Measurements from ENCODE around the gene GPR157. TPM values are rescaled to one million over a fixed set of nuclear protein-coding genes. Genes with fewer than 3 reads are reported as not detected.

The GPR157 gene
- total and polyA plus RNA-seq, 10 of the 15 experiments (the other 5 are each of a cell fraction or from before 2014, with no cell fraction given): 0.66 to 15.9 (median 3.1) TPM

- TF ChIP-seq CTCF (IDR thresholded peaks at IDR 0.05 in 2 of 3, conservative IDR thresholded peaks at IDR 0.05 in 1 of 3; ENCODE audit: control insufficient read depth in 2 of 3, extremely low read depth in 1 of 3, insufficient read depth in 1 of 3, low read depth in 3 of 3, low read length in 3 of 3) (peak in 1 of 3 experiments; percentile 7; a peak in 2 of 6 replicates), ZSCAN29 (IDR thresholded peaks at IDR 0.05) (no peak), IRF4 (IDR thresholded peaks at IDR 0.05; ENCODE audit: low read depth, low read length) (peak; percentile 92), BACH1 (IDR thresholded peaks at IDR 0.05; ENCODE audit: borderline replicate concordance) (peak; percentile 26; the same call in 1 of the 2 replicates), HSF1 (IDR thresholded peaks at IDR 0.05; ENCODE audit: low read depth, low read length) (no peak), USF1 (IDR thresholded peaks at IDR 0.05; ENCODE audit: borderline replicate concordance, extremely low read length, insufficient read depth, low read depth, low read length) (no peak), EED (IDR thresholded peaks at IDR 0.05; ENCODE audit: low read depth) (peak; percentile 99), SMC3 (IDR thresholded peaks at IDR 0.05; ENCODE audit: borderline replicate concordance, low read length) (no peak), KDM1A (IDR thresholded peaks at IDR 0.05; ENCODE audit: borderline replicate concordance) (no peak), ELK1 (IDR thresholded peaks at IDR 0.05; ENCODE audit: low read depth, low read length) (no peak), WRNIP1 (IDR thresholded peaks at IDR 0.05; ENCODE audit: borderline replicate concordance, low read depth, low read length) (no peak; the same call in 1 of the 2 replicates), ZBTB11 (CRISPR knock-in tag; IDR thresholded peaks at IDR 0.05) (no peak), BCL11A (IDR thresholded peaks at IDR 0.05; ENCODE audit: low read depth, low read length) (peak; percentile 94), HDAC6 (IDR thresholded peaks at IDR 0.05; ENCODE audit: unreplicated experiment) (no peak), POLR2AphosphoS5 (IDR thresholded peaks at IDR 0.05; ENCODE audit: low read length) (peak; percentile 91), MEF2A (IDR thresholded peaks at IDR 0.05; ENCODE audit: insufficient read depth, low read depth, low read length) (peak; percentile 83), PKNOX1 (IDR thresholded peaks at IDR 0.05) (peak; percentile 42; the same call in 1 of the 2 replicates), ETV6 (conservative IDR thresholded peaks at IDR 0.05 in 1 of 2, IDR thresholded peaks at IDR 0.05 in 1 of 2; ENCODE audit: borderline replicate concordance in 1 of 2, low read depth in 1 of 2) (peak in 1 of 2 experiments; percentile 59; a peak in 1 of 4 replicates)
Measured at GRCh38 chr1:9069326-9070100, 59.4 kb downstream of the GPR157 start, which contains the start of gene SLC2A5 (continued).
